Measurements from ENCODE around the gene ARHGAP5.

GRCh38 chr14:32104308-32104707 lies 27.2 kb downstream of the ARHGAP5 start:
- TF ChIP-seq CTCF (conservative IDR thresholded peaks at IDR 0.05; ENCODE audit: low read length): no peak
- TF ChIP-seq EZH2phosphoT487 (IDR thresholded peaks at IDR 0.05; ENCODE audit: borderline replicate concordance, low read depth, low read length): no peak

Data from OCI-LY7 (cell line).